Astrocyte (in vitro differentiated cells and primary cell): Measurements from ENCODE around the gene SPATA6. TPM values are rescaled to one million over a fixed set of nuclear protein-coding genes. Genes with fewer than 3 reads are reported as not detected.

Experiments
- DNase-seq: peaks from one replicate; pipeline ENCODE4 v3.0.0-alpha.2; 2010; ENCODE audit warnings: low read depth
- FAIRE-seq: peaks from 2 replicates; lab custom pipeline; 2011; peaks lifted over from hg19 to GRCh38; lab: Jason Lieb, UNC
- H2AFZ ChIP-seq: 2 replicates; pipeline ENCODE4 v1.6.0; 2012; ENCODE audit warnings: low read depth, low read length, inconsistent platforms
- H3K27ac ChIP-seq: 2 replicates; pipeline ENCODE4 v1.5.1; 2011; ENCODE audit warnings: low read depth, low read length, inconsistent platforms
- H3K27me3 ChIP-seq: 2 replicates; pipeline ENCODE4 v1.6.0; 2011; ENCODE audit warnings: low read length, inconsistent platforms; ENCODE audit not compliant: insufficient read depth
- H3K36me3 ChIP-seq: 2 replicates; pipeline ENCODE4 v1.5.1; 2011; ENCODE audit warnings: low read length, inconsistent platforms; ENCODE audit not compliant: insufficient read depth
- H3K4me1 ChIP-seq: 2 replicates; pipeline ENCODE4 v1.5.1; 2011; ENCODE audit warnings: low read length, inconsistent platforms; ENCODE audit not compliant: insufficient read depth
- H3K4me2 ChIP-seq: 2 replicates; pipeline ENCODE4 v1.6.0; 2012; ENCODE audit warnings: low read length, inconsistent platforms
- H3K4me3 ChIP-seq: 2 replicates; pipeline ENCODE4 v1.5.1; 2011; ENCODE audit warnings: low read depth, mild to moderate bottlenecking, low read length, inconsistent platforms; ENCODE audit not compliant: insufficient read depth
- H3K79me2 ChIP-seq: 2 replicates; pipeline ENCODE4 v1.6.0; 2012; ENCODE audit warnings: mild to moderate bottlenecking, low read length, inconsistent platforms; ENCODE audit not compliant: insufficient read depth
- H3K9ac ChIP-seq: 2 replicates; pipeline ENCODE4 v1.6.0; 2012; ENCODE audit warnings: mild to moderate bottlenecking, low read length, inconsistent platforms
- H3K9me3 ChIP-seq: 2 replicates; pipeline ENCODE4 v1.5.1; 2012; ENCODE audit warnings: low read depth, mild to moderate bottlenecking, low read length, inconsistent platforms; ENCODE audit not compliant: insufficient read depth
- H4K20me1 ChIP-seq: 2 replicates; pipeline ENCODE4 v1.6.0; 2012; ENCODE audit warnings: low read length, inconsistent platforms; ENCODE audit not compliant: insufficient read depth
- H3K27ac Mint-ChIP-seq: one replicate; pipeline ENCODE4 v1.8.0; 2021; ENCODE audit warnings: mild to moderate bottlenecking, mixed read lengths; ENCODE audit not compliant: unreplicated experiment
- H3K27me3 Mint-ChIP-seq: one replicate; pipeline ENCODE4 v1.8.0; 2021; ENCODE audit warnings: low read depth, mixed read lengths; ENCODE audit not compliant: unreplicated experiment
- H3K36me3 Mint-ChIP-seq: one replicate; pipeline ENCODE4 v1.8.0; 2021; ENCODE audit warnings: low read depth, mixed read lengths; ENCODE audit not compliant: unreplicated experiment
- H3K4me1 Mint-ChIP-seq: one replicate; pipeline ENCODE4 v1.8.0; 2021; ENCODE audit warnings: low read depth, mixed read lengths; ENCODE audit not compliant: unreplicated experiment
- H3K4me3 Mint-ChIP-seq: one replicate; pipeline ENCODE4 v1.8.0; 2021; ENCODE audit warnings: mild to moderate bottlenecking, moderate library complexity, mixed read lengths; ENCODE audit not compliant: unreplicated experiment
- H3K9me3 Mint-ChIP-seq: one replicate; pipeline ENCODE4 v1.8.0; 2021; ENCODE audit warnings: mild to moderate bottlenecking, mixed read lengths; ENCODE audit not compliant: unreplicated experiment
- CTCF ChIP-seq: IDR thresholded peaks from 2 replicates; pipeline ENCODE4 v1.5.1; 2011; ENCODE audit warnings: low read depth, mild to moderate bottlenecking, inconsistent platforms, low read length, moderate library complexity; ENCODE audit not compliant: insufficient read depth
- EZH2 ChIP-seq: IDR thresholded peaks from 2 replicates; pipeline ENCODE4 v1.6.1; 2012; ENCODE audit warnings: mild to moderate bottlenecking, low read length, inconsistent platforms; ENCODE audit not compliant: insufficient read depth
- total RNA-seq: library from RNA; stranded (reverse); gene quantifications from 2 replicates; pipeline ENCODE4 v1.2.1, GENCODE V29; 2021

SPATA6 gene
- total RNA-seq, 1 donor from 2014 or later, result 8.2 TPM

DNA sequence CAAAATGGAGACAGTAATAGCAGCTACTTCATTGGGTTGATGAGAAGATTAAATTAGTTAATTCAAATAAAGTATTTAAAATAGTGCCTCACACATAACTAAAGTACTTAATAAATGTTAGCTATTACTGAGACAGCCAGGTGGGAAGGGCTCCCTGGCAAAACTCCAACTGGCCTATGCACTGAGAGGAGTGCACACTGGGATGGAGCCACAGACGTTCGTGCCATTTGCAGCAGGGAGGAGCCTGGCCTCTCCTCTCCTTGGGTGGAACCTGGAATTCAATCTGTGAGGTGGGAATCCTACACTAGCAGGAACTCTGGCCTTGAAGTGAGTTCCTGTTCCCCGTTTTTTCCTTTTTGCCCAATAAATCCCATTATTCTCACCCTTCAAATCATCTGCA lies 221.4 kb downstream of the SPATA6 start:
- Histone ChIP-seq H3K4me3 (no peak overlapping the region), H3K79me2 (no peaks in the 10 kb centered on the region), H3K4me2 (no peak overlapping the region), H3K27ac (no peak overlapping the region), H4K20me1 (no peaks in the 10 kb centered on the region), H3K36me3 (no peaks in the 10 kb centered on the region), H3K27me3 (no peaks in the 10 kb centered on the region), H3K9ac (no peak overlapping the region), H3K4me1 (no peaks in the 10 kb centered on the region), H2AFZ (no peak overlapping the region), H3K9me3 (no peaks in the 10 kb centered on the region)
- Mint-ChIP-seq H3K4me3 (no peak overlapping the region), H3K27ac (no peak overlapping the region), H3K4me1 (no peaks in the 10 kb centered on the region), H3K9me3 (peaks cover 2% of the 10 kb centered on the region), H3K27me3 (peaks cover 2% of the 10 kb centered on the region), H3K36me3 (peaks cover 2% of the 10 kb centered on the region)
- FAIRE-seq (no peak), DNase-seq (no peak)
- TF ChIP-seq EZH2, result no peak
- TF ChIP-seq CTCF, result no peak

- Mint-ChIP-seq H3K4me3 (no peak overlapping the region), H3K36me3 (peaks cover 2% of the 10 kb centered on the region), H3K9me3 (peaks cover 2% of the 10 kb centered on the region), H3K4me1 (no peaks in the 10 kb centered on the region), H3K27me3 (peaks cover 2% of the 10 kb centered on the region), H3K27ac (no peak overlapping the region)
- Histone ChIP-seq H3K9me3 (no peaks in the 10 kb centered on the region), H3K4me1 (no peaks in the 10 kb centered on the region), H3K27me3 (no peaks in the 10 kb centered on the region), H4K20me1 (no peaks in the 10 kb centered on the region), H3K9ac (no peak overlapping the region), H2AFZ (no peak overlapping the region), H3K4me3 (no peak overlapping the region), H3K79me2 (no peaks in the 10 kb centered on the region), H3K27ac (no peak overlapping the region), H3K36me3 (no peaks in the 10 kb centered on the region), H3K4me2 (no peak overlapping the region)
- FAIRE-seq, result no peak
- DNase-seq, result no peak
- no peak for TF ChIP-seq CTCF
- no peak for TF ChIP-seq EZH2
These were observed 222.1 kb downstream of the SPATA6 start for GRCh38 chr1:48249868-48250267.

- H3K4me3 Mint-ChIP-seq, result no peak overlapping the region
- Histone ChIP-seq H4K20me1 (no peaks in the 10 kb centered on the region), H3K27me3 (no peaks in the 10 kb centered on the region), H3K36me3 (no peaks in the 10 kb centered on the region), H3K4me3 (no peak overlapping the region), H3K9ac (no peak overlapping the region), H3K4me2 (no peak overlapping the region), H2AFZ (no peak overlapping the region), H3K27ac (no peak overlapping the region), H3K4me1 (no peaks in the 10 kb centered on the region), H3K9me3 (no peaks in the 10 kb centered on the region), H3K79me2 (no peaks in the 10 kb centered on the region)
- H3K36me3 Mint-ChIP-seq, result peaks cover 2% of the 10 kb centered on the region
- peaks cover 2% of the 10 kb centered on the region for H3K27me3 Mint-ChIP-seq
- DNase-seq (no peak), FAIRE-seq (no peak)
- no peak overlapping the region for H3K27ac Mint-ChIP-seq
- TF ChIP-seq EZH2 (no peak), CTCF (no peak)
- H3K4me1 Mint-ChIP-seq, result no peaks in the 10 kb centered on the region
- peaks cover 2% of the 10 kb centered on the region for H3K9me3 Mint-ChIP-seq
These were observed 223.6 kb downstream of the SPATA6 start for GRCh38 chr1:48248356-48248755.
